WTC11 (cell line): ENCODE data around the gene ZNF277. TPM values are rescaled to one million over a fixed set of nuclear protein-coding genes. Genes with fewer than 3 reads are reported as not detected.
"Not testable (repeated sequence)": the region's sequence is repeated elsewhere in the genome, so short reads cannot be mapped to it uniquely, and the experiment has no call there.

Experiments used
- ATAC-seq: fragments of 200-7000 bp; cut with Tn5 transposase; 2 replicates; pipeline ENCODE4 v1.10.0; 2021; ENCODE audit warnings: mild to moderate bottlenecking, moderate library complexity
- CTCF ChIA-PET: fragments of 300-600 bp; sonication (Branson Sonifier 250); formaldehyde crosslinking; loops from one replicate; lab custom pipeline; 2021; ENCODE audit warnings: antibody characterized with exemption; lab: Charles Lee
- POLR2A ChIA-PET: fragments of 350-600 bp; sonication (Branson Sonifier 250); formaldehyde crosslinking; loops from one replicate; lab custom pipeline; 2021; ENCODE audit warnings: antibody characterized with exemption; lab: Charles Lee
- DNase-seq: peaks from one replicate; pipeline ENCODE4 v3.0.0; 2021; ENCODE audit warnings: low spot score
- H3K27ac Mint-ChIP-seq: 2 replicates; pipeline ENCODE4 v1.8.0; 2021; ENCODE audit warnings: mixed read lengths
- H3K27me3 Mint-ChIP-seq: 2 replicates; pipeline ENCODE4 v1.8.0; 2021; ENCODE audit warnings: low read depth, mild to moderate bottlenecking, moderate library complexity, mixed read lengths
- H3K36me3 Mint-ChIP-seq: 2 replicates; pipeline ENCODE4 v1.8.0; 2021; ENCODE audit warnings: mixed read lengths
- H3K4me1 Mint-ChIP-seq: 2 replicates; pipeline ENCODE4 v1.8.0; 2022; ENCODE audit warnings: mixed read lengths
- H3K4me3 Mint-ChIP-seq: 2 replicates; pipeline ENCODE4 v1.8.0; 2021; ENCODE audit warnings: mild to moderate bottlenecking, moderate library complexity, mixed read lengths
- H3K9me3 Mint-ChIP-seq: 2 replicates; pipeline ENCODE4 v1.8.0; 2021; ENCODE audit warnings: mixed read lengths
- AR ChIP-seq: fragments of 250-450 bp; sonication (Bioruptor Pico); IDR thresholded peaks from 2 replicates; pipeline ENCODE4 v1.9.0; 2021; ENCODE audit warnings: mild to moderate bottlenecking
- ATF1 ChIP-seq: sonication (generic); formaldehyde crosslinking; IDR thresholded peaks from 2 replicates; pipeline ENCODE4 v1.8.1; 2023; ENCODE audit warnings: mild to moderate bottlenecking, moderate library complexity, missing genetic modification reagents
- ATF2 ChIP-seq: sonication (generic); formaldehyde crosslinking; IDR thresholded peaks from 2 replicates; pipeline ENCODE4 v1.8.1; 2022; ENCODE audit warnings: low read depth, missing genetic modification reagents, borderline replicate concordance
- ATF6 ChIP-seq: sonication (generic); formaldehyde crosslinking; IDR thresholded peaks from 2 replicates; pipeline ENCODE4 v1.8.1; 2023; ENCODE audit warnings: mild to moderate bottlenecking, missing genetic modification reagents
- E2F1 ChIP-seq: sonication (generic); formaldehyde crosslinking; IDR thresholded peaks from 2 replicates; pipeline ENCODE4 v1.8.0; 2022; ENCODE audit warnings: mild to moderate bottlenecking, missing genetic modification reagents
- E2F5 ChIP-seq: sonication (generic); formaldehyde crosslinking; IDR thresholded peaks from 2 replicates; pipeline ENCODE4 v1.8.1; 2022; ENCODE audit warnings: mild to moderate bottlenecking, moderate library complexity, missing genetic modification reagents
- FOXP4 ChIP-seq: sonication (generic); formaldehyde crosslinking; IDR thresholded peaks from 2 replicates; pipeline ENCODE4 v1.8.0; 2022; ENCODE audit warnings: mild to moderate bottlenecking, missing genetic modification reagents
- NFATC4 ChIP-seq: fragments of 250-450 bp; sonication (Bioruptor Pico); IDR thresholded peaks from 2 replicates; pipeline ENCODE4 v1.9.0; 2021; ENCODE audit warnings: mild to moderate bottlenecking
- NR2C2 ChIP-seq: sonication (generic); formaldehyde crosslinking; IDR thresholded peaks from 2 replicates; pipeline ENCODE4 v1.8.0; 2022; ENCODE audit warnings: mild to moderate bottlenecking, missing genetic modification reagents
- TEAD1 ChIP-seq: sonication (generic); formaldehyde crosslinking; IDR thresholded peaks from 2 replicates; pipeline ENCODE4 v1.8.0; 2022; ENCODE audit warnings: mild to moderate bottlenecking, missing genetic modification reagents
- ZNF396 ChIP-seq: fragments of 250-450 bp; sonication (Bioruptor Pico); IDR thresholded peaks from 2 replicates; pipeline ENCODE4 v1.8.0; 2021; ENCODE audit warnings: mild to moderate bottlenecking, moderate library complexity, borderline replicate concordance
- ZNF425 ChIP-seq: fragments of 250-450 bp; sonication (Bioruptor Pico); conservative IDR thresholded peaks from 2 replicates; pipeline ENCODE4 v1.9.0; 2021; ENCODE audit warnings: mild to moderate bottlenecking
- total RNA-seq: library from RNA; stranded (reverse); gene quantifications from 3 replicates; pipeline ENCODE4 v1.2.3, GENCODE V29; 2021

ZNF277 gene
- total RNA-seq, 1 experiment from 2014 or later = 22.5 TPM

GRCh38 chr7:112308974-112309373 lies 102.5 kb downstream of the ZNF277 start (continued):
- TF ChIP-seq E2F1 (CRISPR knock-in tag) (no peak), ZNF396 (CRISPR knock-in tag) (no peak), NR2C2 (CRISPR knock-in tag) (no peak), TEAD1 (CRISPR knock-in tag) (no peak), AR (CRISPR knock-in tag) (no peak), NFATC4 (CRISPR knock-in tag) (no peak), ZNF425 (CRISPR knock-in tag) (no peak), ATF1 (CRISPR knock-in tag) (no peak)

GRCh38 chr7:112316803-112317202 lies 110.3 kb downstream of the ZNF277 start:
- Mint-ChIP-seq H3K36me3 (peaks cover 30% of the 10 kb centered on the region), H3K9me3 (peaks cover 12% of the 10 kb centered on the region)
- CTCF ChIA-PET, H3K4me1 Mint-ChIP-seq, DNase-seq, H3K27ac Mint-ChIP-seq, H3K27me3 Mint-ChIP-seq, H3K4me3 Mint-ChIP-seq, ATAC-seq, POLR2A ChIA-PET: not testable (repeated sequence)

- H3K4me1 Mint-ChIP-seq = no peaks in the 10 kb centered on the region
- H3K36me3 Mint-ChIP-seq = peaks cover 59% of the 10 kb centered on the region
- no peak overlapping the region for H3K4me3 Mint-ChIP-seq
- ChIA-PET CTCF (no interaction called here), POLR2A (no interaction called here)
- DNase-seq (no peak), ATAC-seq (no peak)
- H3K27ac Mint-ChIP-seq = no peak overlapping the region
- peaks cover 29% of the 10 kb centered on the region for H3K9me3 Mint-ChIP-seq
- no peaks in the 10 kb centered on the region for H3K27me3 Mint-ChIP-seq
- no peak for TF ChIP-seq E2F5
- TF ChIP-seq ATF2 (CRISPR knock-in tag) = no peak
- TF ChIP-seq FOXP4 (CRISPR knock-in tag) = no peak
- no peak for TF ChIP-seq ATF6 (CRISPR knock-in tag)
- no peak for TF ChIP-seq AR (CRISPR knock-in tag)
These were observed 115.6 kb downstream of the ZNF277 start for GRCh38 chr7:112322070-112322469.
